Tibial nerve (tissue), 3 donors: Measurements from ENCODE around the gene SLC35F3.

Experiments used
- POLR2A ChIP-seq, 2 donors: fragments of 450-650 bp; IDR thresholded peaks; one replicate each; pipeline ENCODE4 v1.6.1; 2017; ENCODE audit warnings: antibody characterized with exemption in 2 of 2, mild to moderate bottlenecking in 2 of 2, moderate library complexity in 2 of 2
- TF ChIP-seq, protein P1 (sequence below), 5 experiments: fragments of 200-600 bp in 3 of 5; fragments of 450-650 bp in 2 of 5; sonication (generic) in 3 of 5; IDR thresholded peaks; one replicate each; pipeline ENCODE4 v1.5.1; 2016 to 2019; ENCODE audit warnings: antibody characterized with exemption in 5 of 5, mild to moderate bottlenecking in 3 of 5, moderate library complexity in 2 of 5

DNA sequence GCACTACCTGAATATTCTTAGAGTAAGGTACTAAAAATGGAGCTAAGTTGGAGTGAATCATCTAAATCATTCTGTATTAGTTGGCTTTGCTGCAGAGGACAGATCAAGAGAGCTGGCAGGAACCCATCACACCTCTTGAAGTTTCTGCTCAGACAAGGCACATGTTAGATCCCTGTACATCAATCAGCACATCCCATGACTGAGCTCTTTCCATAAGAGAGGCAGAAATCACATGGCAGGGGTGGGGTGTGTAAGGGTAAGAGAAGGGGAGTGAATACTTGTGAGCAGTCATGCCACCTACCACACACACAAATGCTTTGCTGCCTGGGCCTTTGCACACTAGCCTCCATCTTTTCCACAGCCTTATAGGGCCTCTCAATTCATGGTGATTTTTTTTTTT is 214.4 kb downstream of the SLC35F3 start:
- TF ChIP-seq, protein P1, sequence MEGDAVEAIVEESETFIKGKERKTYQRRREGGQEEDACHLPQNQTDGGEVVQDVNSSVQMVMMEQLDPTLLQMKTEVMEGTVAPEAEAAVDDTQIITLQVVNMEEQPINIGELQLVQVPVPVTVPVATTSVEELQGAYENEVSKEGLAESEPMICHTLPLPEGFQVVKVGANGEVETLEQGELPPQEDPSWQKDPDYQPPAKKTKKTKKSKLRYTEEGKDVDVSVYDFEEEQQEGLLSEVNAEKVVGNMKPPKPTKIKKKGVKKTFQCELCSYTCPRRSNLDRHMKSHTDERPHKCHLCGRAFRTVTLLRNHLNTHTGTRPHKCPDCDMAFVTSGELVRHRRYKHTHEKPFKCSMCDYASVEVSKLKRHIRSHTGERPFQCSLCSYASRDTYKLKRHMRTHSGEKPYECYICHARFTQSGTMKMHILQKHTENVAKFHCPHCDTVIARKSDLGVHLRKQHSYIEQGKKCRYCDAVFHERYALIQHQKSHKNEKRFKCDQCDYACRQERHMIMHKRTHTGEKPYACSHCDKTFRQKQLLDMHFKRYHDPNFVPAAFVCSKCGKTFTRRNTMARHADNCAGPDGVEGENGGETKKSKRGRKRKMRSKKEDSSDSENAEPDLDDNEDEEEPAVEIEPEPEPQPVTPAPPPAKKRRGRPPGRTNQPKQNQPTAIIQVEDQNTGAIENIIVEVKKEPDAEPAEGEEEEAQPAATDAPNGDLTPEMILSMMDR (IDR thresholded peaks at IDR 0.05): no peak
- TF ChIP-seq POLR2A (IDR thresholded peaks at IDR 0.05): no peak
